H1 (cell line): ENCODE measurements around the gene SPAG5. TPM values are rescaled to one million over a fixed set of nuclear protein-coding genes. Genes with fewer than 3 reads are reported as not detected.

Source experiments
- BCL11A ChIP-seq, 2 experiments: IDR thresholded peaks; one replicate each; pipeline ENCODE4 v1.6.1; 2011; ENCODE audit warnings: low read depth in 2 of 2, low read length in 2 of 2, mild to moderate bottlenecking in 2 of 2
- CBX5 ChIP-seq: fragments of 300-800, 300-1000 bp; sonication (generic); IDR thresholded peaks from 2 replicates; pipeline ENCODE4 v1.7.1; 2016; ENCODE audit warnings: antibody characterized with exemption, low read length, low read depth
- CTBP2 ChIP-seq: IDR thresholded peaks from 2 replicates; pipeline ENCODE4 v1.7.0; 2011; ENCODE audit warnings: borderline replicate concordance, mild to moderate bottlenecking, moderate library complexity, mixed read lengths, low read length; ENCODE audit not compliant: insufficient read depth, insufficient read length
- EGR1 ChIP-seq: IDR thresholded peaks from 2 replicates; pipeline ENCODE4 v1.6.1; 2011; ENCODE audit warnings: low read depth, low read length, borderline replicate concordance
- SP2 ChIP-seq: IDR thresholded peaks from 2 replicates; pipeline ENCODE4 v1.6.1; 2012; ENCODE audit warnings: mild to moderate bottlenecking, low read length, inconsistent platforms
- TEAD4 ChIP-seq: IDR thresholded peaks from 2 replicates; pipeline ENCODE4 v1.6.1; 2012; ENCODE audit warnings: low read depth, low read length, inconsistent platforms, mixed read lengths
- polyA plus RNA-seq, 7 experiments: library from polyadenylated mRNA; depleted of rRNA in 3 of 7; stranded (reverse) in 5 of 7; unstranded in 2 of 7; fragments of >200 nt in 5 of 7; fragments of 200-250 nt in 2 of 7; gene quantifications; 1 replicate in 5 of 7; 2 replicates in 1 of 7; 4 replicates in 1 of 7; pipeline versions ENCODE4 v1.2.1 to v1.2.3, GENCODE V29; 2011 to 2013; ENCODE audit warnings: missing spikeins in 2 of 7, mixed read lengths in 2 of 7
- total RNA-seq: library from RNA; stranded (reverse); fragmentation: NEBNext Ultra II Directional; extraction: Animal tissue kit (Norgen Biotek cat#: 25700); gene quantifications from 2 replicates; pipeline ENCODE4 v1.2.1, GENCODE V29; 2021
- TF ChIP-seq, protein P1 (sequence below): fragments of 300-600 bp; sonication (generic); IDR thresholded peaks from 2 replicates; pipeline ENCODE4 v1.7.1; 2012; ENCODE audit warnings: low read length, moderate library complexity, mild to moderate bottlenecking, inconsistent platforms; ENCODE audit not compliant: insufficient replicate concordance
- TF ChIP-seq, protein P2 (sequence below): IDR thresholded peaks from 2 replicates; pipeline ENCODE4 v1.6.1; 2012; ENCODE audit warnings: inconsistent platforms

Gene SPAG5
- total and polyA plus RNA-seq, 2 of the 8 experiments (the other 6 are each of a cell fraction or from before 2014, with no cell fraction given), result 57.1 to 129 TPM

DNA sequence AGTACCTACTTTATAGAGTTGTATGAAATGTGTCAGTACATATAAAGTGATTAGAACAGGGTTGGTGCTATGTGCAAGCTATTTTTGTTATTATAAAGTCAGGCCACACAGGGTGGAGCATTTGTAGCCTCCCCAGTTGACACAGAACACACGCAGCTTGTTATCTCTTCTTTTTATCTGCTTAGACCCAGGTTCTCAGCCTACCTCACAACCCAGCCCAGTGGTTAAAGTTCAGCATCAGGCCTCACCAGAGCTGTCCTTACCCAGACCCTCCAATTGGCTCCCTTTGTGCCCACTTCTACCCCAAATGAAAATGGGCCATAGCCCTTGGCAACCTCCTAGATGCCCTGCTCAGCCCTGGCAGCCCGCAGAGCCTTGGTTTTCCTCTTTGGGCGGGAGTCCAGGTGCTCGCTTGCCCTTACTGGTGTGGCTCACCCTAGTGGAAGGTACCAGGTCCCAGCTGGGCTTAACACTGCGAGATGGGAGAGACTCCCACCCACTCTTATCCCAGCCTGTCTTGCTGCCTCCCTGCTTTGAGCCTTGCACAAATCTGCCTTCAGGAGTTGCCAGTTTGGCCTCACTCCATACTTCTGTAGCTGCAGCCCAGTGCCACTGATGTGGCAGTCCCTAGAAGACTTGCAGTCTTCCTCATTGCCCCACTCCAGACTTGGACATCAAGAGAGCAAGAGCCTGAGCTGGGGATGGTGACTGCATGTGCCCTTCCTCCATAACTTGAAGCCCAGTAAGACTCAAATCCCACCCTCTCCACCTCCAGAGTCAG, 26.4 kb downstream of the SPAG5 start (continued):
- TF ChIP-seq TEAD4, result no peak
- no peak for TF ChIP-seq BCL11A (IDR thresholded peaks at IDR 0.05; ENCODE audit: low read depth in 2 of 2, low read length in 2 of 2)
- TF ChIP-seq SP2, result no peak
- no peak for TF ChIP-seq CBX5
- TF ChIP-seq CTBP2, result no peak
- TF ChIP-seq, protein P1, sequence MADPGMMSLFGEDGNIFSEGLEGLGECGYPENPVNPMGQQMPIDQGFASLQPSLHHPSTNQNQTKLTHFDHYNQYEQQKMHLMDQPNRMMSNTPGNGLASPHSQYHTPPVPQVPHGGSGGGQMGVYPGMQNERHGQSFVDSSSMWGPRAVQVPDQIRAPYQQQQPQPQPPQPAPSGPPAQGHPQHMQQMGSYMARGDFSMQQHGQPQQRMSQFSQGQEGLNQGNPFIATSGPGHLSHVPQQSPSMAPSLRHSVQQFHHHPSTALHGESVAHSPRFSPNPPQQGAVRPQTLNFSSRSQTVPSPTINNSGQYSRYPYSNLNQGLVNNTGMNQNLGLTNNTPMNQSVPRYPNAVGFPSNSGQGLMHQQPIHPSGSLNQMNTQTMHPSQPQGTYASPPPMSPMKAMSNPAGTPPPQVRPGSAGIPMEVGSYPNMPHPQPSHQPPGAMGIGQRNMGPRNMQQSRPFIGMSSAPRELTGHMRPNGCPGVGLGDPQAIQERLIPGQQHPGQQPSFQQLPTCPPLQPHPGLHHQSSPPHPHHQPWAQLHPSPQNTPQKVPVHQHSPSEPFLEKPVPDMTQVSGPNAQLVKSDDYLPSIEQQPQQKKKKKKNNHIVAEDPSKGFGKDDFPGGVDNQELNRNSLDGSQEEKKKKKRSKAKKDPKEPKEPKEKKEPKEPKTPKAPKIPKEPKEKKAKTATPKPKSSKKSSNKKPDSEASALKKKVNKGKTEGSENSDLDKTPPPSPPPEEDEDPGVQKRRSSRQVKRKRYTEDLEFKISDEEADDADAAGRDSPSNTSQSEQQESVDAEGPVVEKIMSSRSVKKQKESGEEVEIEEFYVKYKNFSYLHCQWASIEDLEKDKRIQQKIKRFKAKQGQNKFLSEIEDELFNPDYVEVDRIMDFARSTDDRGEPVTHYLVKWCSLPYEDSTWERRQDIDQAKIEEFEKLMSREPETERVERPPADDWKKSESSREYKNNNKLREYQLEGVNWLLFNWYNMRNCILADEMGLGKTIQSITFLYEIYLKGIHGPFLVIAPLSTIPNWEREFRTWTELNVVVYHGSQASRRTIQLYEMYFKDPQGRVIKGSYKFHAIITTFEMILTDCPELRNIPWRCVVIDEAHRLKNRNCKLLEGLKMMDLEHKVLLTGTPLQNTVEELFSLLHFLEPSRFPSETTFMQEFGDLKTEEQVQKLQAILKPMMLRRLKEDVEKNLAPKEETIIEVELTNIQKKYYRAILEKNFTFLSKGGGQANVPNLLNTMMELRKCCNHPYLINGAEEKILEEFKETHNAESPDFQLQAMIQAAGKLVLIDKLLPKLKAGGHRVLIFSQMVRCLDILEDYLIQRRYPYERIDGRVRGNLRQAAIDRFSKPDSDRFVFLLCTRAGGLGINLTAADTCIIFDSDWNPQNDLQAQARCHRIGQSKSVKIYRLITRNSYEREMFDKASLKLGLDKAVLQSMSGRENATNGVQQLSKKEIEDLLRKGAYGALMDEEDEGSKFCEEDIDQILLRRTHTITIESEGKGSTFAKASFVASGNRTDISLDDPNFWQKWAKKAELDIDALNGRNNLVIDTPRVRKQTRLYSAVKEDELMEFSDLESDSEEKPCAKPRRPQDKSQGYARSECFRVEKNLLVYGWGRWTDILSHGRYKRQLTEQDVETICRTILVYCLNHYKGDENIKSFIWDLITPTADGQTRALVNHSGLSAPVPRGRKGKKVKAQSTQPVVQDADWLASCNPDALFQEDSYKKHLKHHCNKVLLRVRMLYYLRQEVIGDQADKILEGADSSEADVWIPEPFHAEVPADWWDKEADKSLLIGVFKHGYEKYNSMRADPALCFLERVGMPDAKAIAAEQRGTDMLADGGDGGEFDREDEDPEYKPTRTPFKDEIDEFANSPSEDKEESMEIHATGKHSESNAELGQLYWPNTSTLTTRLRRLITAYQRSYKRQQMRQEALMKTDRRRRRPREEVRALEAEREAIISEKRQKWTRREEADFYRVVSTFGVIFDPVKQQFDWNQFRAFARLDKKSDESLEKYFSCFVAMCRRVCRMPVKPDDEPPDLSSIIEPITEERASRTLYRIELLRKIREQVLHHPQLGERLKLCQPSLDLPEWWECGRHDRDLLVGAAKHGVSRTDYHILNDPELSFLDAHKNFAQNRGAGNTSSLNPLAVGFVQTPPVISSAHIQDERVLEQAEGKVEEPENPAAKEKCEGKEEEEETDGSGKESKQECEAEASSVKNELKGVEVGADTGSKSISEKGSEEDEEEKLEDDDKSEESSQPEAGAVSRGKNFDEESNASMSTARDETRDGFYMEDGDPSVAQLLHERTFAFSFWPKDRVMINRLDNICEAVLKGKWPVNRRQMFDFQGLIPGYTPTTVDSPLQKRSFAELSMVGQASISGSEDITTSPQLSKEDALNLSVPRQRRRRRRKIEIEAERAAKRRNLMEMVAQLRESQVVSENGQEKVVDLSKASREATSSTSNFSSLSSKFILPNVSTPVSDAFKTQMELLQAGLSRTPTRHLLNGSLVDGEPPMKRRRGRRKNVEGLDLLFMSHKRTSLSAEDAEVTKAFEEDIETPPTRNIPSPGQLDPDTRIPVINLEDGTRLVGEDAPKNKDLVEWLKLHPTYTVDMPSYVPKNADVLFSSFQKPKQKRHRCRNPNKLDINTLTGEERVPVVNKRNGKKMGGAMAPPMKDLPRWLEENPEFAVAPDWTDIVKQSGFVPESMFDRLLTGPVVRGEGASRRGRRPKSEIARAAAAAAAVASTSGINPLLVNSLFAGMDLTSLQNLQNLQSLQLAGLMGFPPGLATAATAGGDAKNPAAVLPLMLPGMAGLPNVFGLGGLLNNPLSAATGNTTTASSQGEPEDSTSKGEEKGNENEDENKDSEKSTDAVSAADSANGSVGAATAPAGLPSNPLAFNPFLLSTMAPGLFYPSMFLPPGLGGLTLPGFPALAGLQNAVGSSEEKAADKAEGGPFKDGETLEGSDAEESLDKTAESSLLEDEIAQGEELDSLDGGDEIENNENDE, result no peak
- TF ChIP-seq, protein P2, sequence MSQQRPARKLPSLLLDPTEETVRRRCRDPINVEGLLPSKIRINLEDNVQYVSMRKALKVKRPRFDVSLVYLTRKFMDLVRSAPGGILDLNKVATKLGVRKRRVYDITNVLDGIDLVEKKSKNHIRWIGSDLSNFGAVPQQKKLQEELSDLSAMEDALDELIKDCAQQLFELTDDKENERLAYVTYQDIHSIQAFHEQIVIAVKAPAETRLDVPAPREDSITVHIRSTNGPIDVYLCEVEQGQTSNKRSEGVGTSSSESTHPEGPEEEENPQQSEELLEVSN, result no peak
- TF ChIP-seq EGR1, result no peak
